Activated T-cell treated with anti-CD3 and anti-CD28 coated beads, Interleukin-2, amount 50 U/mL, for 1 hour (primary cell): Measurements from ENCODE around the gene OR2D3.
"Not testable (repeated sequence)": the region's sequence is repeated elsewhere in the genome, so short reads cannot be mapped to it uniquely, and the experiment has no call there.

ENCODE experiments used
- DNase-seq: peaks from one replicate; pipeline ENCODE4 v3.0.0-alpha.2; 2020

The OR2D3 gene

DNA sequence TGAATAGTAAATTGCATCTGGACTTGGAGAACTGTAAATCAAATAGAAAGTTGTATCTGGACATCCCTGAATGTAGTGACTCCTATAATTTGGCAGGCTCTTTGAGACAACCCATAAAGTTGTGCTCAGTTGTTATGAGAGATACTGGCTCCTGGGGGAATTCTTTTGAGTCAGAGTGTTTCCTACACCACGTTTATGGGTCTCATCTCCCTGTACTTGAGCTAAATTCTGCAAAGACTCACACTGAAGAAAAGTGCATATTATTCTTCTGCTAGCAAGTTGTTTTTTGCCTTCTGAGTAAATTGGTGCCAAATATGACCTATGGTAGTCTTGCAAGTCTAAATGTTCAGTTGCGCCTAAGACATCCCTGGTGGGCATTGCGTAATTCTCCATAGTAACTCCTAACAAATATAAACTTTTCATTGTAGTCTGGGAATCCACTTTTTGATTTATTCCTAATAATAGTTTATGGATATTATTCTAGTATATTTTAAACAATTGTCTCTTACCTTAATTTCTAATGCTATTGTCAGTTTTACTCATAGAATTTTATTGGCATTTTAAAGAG lies 10.4 kb downstream of the OR2D3 start:
- no peak for DNase-seq

DNA sequence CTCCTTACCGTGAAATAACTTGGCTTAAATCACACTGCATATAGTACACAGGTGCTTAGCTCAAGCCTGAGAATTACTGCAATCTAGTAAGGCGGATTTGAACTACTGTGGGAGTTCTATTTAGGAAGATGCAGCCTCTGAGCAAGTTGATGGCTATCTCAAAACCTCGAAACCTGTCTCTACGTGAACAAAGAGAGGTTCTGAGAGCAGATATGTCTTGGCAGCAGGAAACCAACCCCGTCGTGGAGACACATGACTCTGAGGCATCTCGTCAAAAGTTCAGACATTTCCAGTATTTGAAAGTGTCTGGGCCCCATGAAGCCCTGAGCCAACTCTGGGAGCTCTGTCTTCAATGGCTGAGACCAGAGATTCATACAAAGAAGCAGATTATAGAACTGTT lies 11.3 kb downstream of the OR2D3 start:
- no peak for DNase-seq

DNA sequence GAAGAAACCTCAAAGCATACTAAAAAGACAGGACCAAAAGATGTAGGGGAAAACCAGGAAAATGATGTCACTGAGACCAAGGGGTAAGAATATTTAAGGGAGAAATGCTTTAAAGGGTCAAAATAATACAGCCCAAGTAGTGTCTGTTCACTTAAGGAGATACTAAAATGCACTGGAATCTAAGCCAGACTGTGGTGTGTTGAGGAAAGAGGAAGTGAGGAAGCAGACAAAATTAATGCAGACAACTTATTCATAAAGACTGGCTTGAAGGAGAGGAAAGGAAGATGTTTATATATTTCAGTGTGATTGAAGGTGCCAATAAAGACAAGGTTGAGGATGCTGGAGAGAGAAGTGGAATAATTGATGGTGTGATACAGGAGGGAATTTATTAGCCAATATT lies 21.2 kb downstream of the OR2D3 start:
- DNase-seq: no peak

DNA sequence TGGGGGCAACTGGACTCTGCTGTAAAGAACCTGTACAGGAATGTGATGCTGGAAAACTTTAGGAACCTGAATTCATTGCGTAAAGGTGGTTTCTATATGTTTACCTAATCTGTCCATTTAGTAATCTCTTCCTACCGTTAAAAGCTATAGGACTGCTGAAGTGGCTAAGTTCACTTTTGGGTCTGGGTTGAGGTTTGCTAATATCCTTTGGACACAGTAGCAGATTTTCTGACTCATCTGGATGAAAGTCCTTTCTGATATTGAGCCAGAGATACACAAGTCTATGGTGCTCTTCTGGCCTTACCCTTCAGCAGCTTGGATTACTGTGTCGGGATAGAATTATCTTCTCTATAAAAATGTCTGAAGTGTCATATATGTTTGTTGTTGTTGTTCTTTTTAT lies 22.3 kb downstream of the OR2D3 start:
- DNase-seq: no peak

GRCh38 chr11:6954248-6954647 lies 33.4 kb downstream of the OR2D3 start:
- not testable (repeated sequence) for DNase-seq

DNA sequence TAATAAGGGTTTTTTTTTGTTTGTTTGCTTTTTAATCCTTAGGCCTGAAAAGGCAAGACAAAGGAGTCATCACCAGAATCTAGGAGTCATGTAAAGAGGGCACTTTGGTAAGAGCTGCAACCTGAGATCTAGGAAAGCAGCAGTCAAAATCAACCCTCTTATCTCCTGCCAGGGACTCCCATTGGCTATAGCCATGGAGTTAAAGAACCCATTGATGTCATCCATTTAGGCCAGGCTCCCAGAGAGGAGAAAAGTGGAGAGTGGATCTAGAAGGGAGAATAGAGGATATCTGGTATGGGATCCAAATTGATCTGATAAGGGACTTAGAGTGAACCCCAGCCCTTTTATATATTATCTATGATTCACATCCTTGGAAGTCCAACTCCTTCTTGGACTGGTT lies 41.3 kb downstream of the OR2D3 start:
- no peak for DNase-seq

DNA sequence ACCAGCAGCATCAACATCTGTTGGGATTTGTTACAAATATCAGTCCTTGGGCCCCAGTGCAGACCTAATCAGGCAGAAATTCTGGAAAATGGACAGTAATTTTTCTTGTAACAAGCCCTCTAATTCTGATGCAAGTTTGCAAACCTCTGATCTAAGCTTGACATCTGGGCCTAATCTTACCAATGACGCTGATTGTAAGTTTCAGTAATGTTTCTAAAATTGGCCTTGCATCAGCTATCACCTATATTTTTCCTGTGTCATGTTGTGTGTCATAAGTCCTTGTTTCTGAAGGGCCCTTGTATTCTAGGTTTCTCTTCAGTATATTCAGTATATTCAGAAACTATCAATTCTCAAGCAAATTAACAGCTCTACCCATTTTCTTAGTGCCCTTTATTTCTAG lies 41.9 kb downstream of the OR2D3 start:
- DNase-seq: no peak

GRCh38 chr11:6968816-6969215 lies 48.0 kb downstream of the OR2D3 start:
- no peak for DNase-seq

DNA sequence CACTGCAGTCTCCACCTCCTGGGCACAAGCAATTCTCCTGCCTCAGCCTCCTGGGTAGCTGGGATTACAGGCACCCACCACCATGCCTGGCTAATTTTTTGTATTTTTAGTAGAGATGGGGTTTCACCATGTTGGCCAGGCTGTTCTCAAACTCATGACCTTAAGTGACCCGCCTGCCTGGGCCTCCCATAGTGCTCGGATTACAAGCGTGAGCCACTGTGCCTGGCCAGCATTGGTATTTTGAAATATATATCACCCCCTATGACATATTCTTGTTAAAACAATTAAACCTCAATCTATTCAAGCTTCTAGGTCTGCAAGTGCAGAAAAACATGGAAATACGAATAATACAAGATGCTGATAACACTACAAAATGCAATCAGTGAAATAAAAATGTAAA lies 49.1 kb downstream of the OR2D3 start:
- DNase-seq: not testable (repeated sequence)
